Vagina (tissue), 2 donors: ENCODE results near the gene PTGFR.

Experiments used
- POLR2A ChIP-seq, 2 donors: fragments of 450-650 bp; IDR thresholded peaks; one replicate each; pipeline ENCODE4 v1.6.1; 2017; ENCODE audit warnings: antibody characterized with exemption in 2 of 2, mild to moderate bottlenecking in 2 of 2, moderate library complexity in 2 of 2
- POLR2AphosphoS5 ChIP-seq, 2 donors: sonication (generic); formaldehyde crosslinking; IDR thresholded peaks; one replicate each; pipeline ENCODE4 v1.9.0; 2017; ENCODE audit warnings: antibody characterized with exemption in 2 of 2, mild to moderate bottlenecking in 2 of 2, low read depth in 1 of 2; ENCODE audit not compliant: insufficient read depth in 1 of 2
- TF ChIP-seq, protein P1 (sequence below), 3 experiments: fragments of 450-650 bp in 2 of 3; fragments of 200-600 bp in 1 of 3; sonication (generic) in 1 of 3; IDR thresholded peaks; one replicate each; pipeline ENCODE4 v1.5.1; 2017 to 2019; ENCODE audit warnings: antibody characterized with exemption in 3 of 3, mild to moderate bottlenecking in 2 of 3, moderate library complexity in 2 of 3

DNA sequence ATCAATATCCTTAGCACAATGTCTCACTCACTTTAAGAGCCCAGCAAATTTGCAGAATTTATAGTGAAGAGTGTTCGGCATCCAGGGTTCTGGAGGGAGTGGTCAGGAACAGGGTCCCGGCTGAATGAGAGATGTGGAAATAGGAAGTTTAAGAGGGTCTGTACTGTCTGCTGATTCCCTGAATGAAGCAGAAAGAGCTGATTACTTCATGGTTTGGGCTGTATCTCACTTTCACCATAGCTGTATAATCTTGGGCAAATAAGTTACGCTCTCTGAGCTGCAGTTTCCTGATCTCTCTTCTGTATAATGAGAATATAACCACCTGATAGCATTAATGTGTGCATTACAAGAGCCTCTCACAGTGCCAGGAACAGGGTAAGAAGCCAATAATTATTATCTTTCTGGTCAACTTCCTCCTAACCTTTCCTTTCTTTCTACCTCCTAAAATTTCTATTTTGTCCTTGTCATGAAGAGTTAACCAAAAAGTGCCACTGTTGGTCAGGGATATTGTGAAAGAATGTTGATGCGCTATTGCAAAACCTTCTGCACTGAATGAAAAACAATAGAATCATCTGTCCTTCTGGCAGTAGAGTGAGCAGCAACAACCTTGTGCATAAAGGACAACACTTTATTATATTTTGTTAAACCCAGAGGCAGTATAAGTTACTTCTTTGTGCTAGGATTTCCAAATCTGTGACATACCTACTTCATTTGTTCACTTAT, 14.7 kb upstream of the PTGFR start:
- TF ChIP-seq, protein P1, sequence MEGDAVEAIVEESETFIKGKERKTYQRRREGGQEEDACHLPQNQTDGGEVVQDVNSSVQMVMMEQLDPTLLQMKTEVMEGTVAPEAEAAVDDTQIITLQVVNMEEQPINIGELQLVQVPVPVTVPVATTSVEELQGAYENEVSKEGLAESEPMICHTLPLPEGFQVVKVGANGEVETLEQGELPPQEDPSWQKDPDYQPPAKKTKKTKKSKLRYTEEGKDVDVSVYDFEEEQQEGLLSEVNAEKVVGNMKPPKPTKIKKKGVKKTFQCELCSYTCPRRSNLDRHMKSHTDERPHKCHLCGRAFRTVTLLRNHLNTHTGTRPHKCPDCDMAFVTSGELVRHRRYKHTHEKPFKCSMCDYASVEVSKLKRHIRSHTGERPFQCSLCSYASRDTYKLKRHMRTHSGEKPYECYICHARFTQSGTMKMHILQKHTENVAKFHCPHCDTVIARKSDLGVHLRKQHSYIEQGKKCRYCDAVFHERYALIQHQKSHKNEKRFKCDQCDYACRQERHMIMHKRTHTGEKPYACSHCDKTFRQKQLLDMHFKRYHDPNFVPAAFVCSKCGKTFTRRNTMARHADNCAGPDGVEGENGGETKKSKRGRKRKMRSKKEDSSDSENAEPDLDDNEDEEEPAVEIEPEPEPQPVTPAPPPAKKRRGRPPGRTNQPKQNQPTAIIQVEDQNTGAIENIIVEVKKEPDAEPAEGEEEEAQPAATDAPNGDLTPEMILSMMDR (IDR thresholded peaks at IDR 0.05) = no peak
- TF ChIP-seq POLR2A (IDR thresholded peaks at IDR 0.05) = no peak
- TF ChIP-seq POLR2AphosphoS5 (IDR thresholded peaks at IDR 0.05; ENCODE audit: insufficient read depth in 1 of 2, low read depth in 1 of 2) = no peak
